CD4-positive, CD25-positive, alpha-beta regulatory T cell (primary cell): ENCODE measurements around the gene SARNP. TPM values are rescaled to one million over a fixed set of nuclear protein-coding genes. Genes with fewer than 3 reads are reported as not detected.

Experiments
- ATAC-seq, 2 donors: fragments of 150-1000 bp; cut with Tn5 transposase; one replicate each; pipeline ENCODE4 v1.10.0; 2021; ENCODE audit warnings: low read depth in 2 of 2, moderate number of reproducible peaks in 2 of 2, moderate library complexity in 1 of 2
- DNase-seq, 3 donors: peaks; one replicate each; pipeline versions ENCODE4 v3.0.0 to v3.0.0-alpha.2; 2012 to 2022; ENCODE audit warnings: mixed read lengths in 1 of 3
- H3K27ac ChIP-seq: one replicate; pipeline ENCODE4 v1.7.0; 2013; ENCODE audit warnings: mild to moderate bottlenecking, low read length; ENCODE audit not compliant: insufficient read depth, poor library complexity, severe bottlenecking
- H3K27me3 ChIP-seq: one replicate; pipeline ENCODE4 v1.7.0; 2013; ENCODE audit warnings: low read length; ENCODE audit not compliant: control insufficient read depth, insufficient read depth
- H3K36me3 ChIP-seq: one replicate; pipeline ENCODE4 v1.7.0; 2013; ENCODE audit warnings: mild to moderate bottlenecking, low read length, moderate library complexity; ENCODE audit not compliant: control insufficient read depth, insufficient read depth
- H3K4me1 ChIP-seq: 2 replicates; pipeline ENCODE4 v1.7.0; 2013; ENCODE audit warnings: mild to moderate bottlenecking, low read length; ENCODE audit not compliant: insufficient read depth, control insufficient read depth, poor library complexity, severe bottlenecking
- H3K4me3 ChIP-seq: one replicate; pipeline ENCODE4 v1.7.0; 2013; ENCODE audit warnings: low read depth, mild to moderate bottlenecking, low read length, moderate library complexity
- H3K9me3 ChIP-seq, 2 experiments: 1 replicate in 1 of 2; 2 replicates in 1 of 2; pipeline ENCODE4 v1.7.0; 2013; ENCODE audit warnings: low read length in 2 of 2, mild to moderate bottlenecking in 1 of 2, moderate library complexity in 1 of 2; ENCODE audit not compliant: control insufficient read depth in 2 of 2
- H3K27ac Mint-ChIP-seq, 3 donors: one replicate each; pipeline ENCODE4 v1.8.0; 2020 to 2022; ENCODE audit warnings: mild to moderate bottlenecking in 3 of 3, mixed read lengths in 3 of 3, moderate library complexity in 2 of 3
- H3K27me3 Mint-ChIP-seq: one replicate; pipeline ENCODE4 v1.8.0; 2022; ENCODE audit warnings: mild to moderate bottlenecking, mixed read lengths
- H3K36me3 Mint-ChIP-seq: one replicate; pipeline ENCODE4 v1.8.0; 2020; ENCODE audit warnings: mixed read lengths
- H3K4me1 Mint-ChIP-seq, 4 donors: one replicate each; pipeline ENCODE4 v1.8.0; 2020 to 2022; ENCODE audit warnings: mixed read lengths in 4 of 4, mild to moderate bottlenecking in 1 of 4
- H3K4me3 Mint-ChIP-seq, 4 donors: one replicate each; pipeline ENCODE4 v1.8.0; 2020 to 2022; ENCODE audit warnings: mild to moderate bottlenecking in 4 of 4, mixed read lengths in 4 of 4, moderate library complexity in 3 of 4
- H3K9me3 Mint-ChIP-seq, 7 donors: one replicate each; pipeline ENCODE4 v1.8.0; 2020 to 2022; ENCODE audit warnings: mixed read lengths in 7 of 7, mild to moderate bottlenecking in 3 of 7, moderate library complexity in 2 of 7
- polyA plus RNA-seq, 4 donors: library from polyadenylated mRNA; unstranded; fragments of 300-500 nt; fragmentation: Illumina TruSeq; gene quantifications; one replicate each; pipeline ENCODE4 v1.2.3, GENCODE V29; 2021
- total RNA-seq: library from RNA; stranded (reverse); gene quantifications from one replicate; pipeline ENCODE4 v1.2.3, GENCODE V29; 2022

Gene SARNP
- total and polyA plus RNA-seq, 5 donors from 2014 or later: 49.3 to 159 (median 123) TPM

DNA sequence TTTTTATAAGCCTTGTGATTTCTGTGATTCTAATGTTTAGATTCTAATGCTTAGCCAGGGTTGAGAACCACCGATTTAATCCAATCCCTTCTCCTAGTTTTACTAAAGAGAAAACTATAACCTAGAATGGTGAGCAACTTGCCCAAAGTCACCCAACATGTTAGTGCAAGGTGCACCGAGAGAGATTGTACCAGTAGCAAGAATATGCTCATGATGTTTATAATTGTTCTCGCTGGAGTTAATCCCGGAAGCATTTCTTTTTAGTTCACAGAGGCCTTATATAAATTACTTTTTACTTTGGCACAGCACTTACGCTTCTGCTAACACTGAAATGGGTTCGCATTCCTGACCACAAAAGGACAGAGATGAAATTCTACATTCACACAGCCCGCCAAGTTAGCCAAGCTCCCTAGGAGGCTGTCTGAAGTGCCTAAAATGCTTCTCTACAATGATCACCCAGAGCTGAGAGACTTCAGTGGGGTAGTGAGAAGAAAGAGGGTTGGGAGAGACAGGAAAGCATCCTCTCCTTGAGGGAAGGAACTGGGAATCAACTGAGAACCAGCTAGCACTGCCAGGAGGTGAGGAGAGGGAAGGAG is 102.3 kb downstream of the SARNP start:
- Mint-ChIP-seq H3K9me3 (peaks cover 0 to 3% (median 0%) of the 10 kb centered on the region in 7 donors), H3K4me1 (peaks cover 8 to 41% (median 25%) of the 10 kb centered on the region in 4 donors)

DNA sequence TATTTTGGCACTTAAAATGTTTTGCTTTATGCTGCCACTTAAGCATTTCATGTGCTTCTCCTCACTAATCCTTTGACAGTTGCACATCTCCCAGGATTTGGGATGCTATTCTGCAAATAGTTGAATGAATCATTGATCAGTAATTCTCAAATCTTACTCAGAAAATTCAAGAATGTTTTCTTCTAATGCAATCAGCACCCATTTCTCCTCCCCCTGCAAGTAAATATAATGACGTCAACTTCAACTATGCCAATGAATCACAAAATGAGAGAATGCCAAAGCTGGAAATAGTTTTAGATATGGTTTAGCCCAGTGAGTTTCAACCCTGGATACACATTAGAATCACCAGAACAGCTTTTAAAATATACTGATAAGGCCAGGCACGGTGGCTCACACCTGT is 103.8 kb downstream of the SARNP start:
- Mint-ChIP-seq H3K36me3 (peaks cover 7% of the 10 kb centered on the region), H3K27me3 (peaks cover 27% of the 10 kb centered on the region), H3K27ac (no peak overlapping the region), H3K9me3 (peaks cover 0 to 3% (median 0%) of the 10 kb centered on the region in 7 donors), H3K4me1 (peaks cover 8 to 40% (median 29%) of the 10 kb centered on the region in 4 donors), H3K4me3 (peak overlapping the region in 2 of 4 donors; percentile 23 to 86)
- Histone ChIP-seq H3K4me1 (peaks cover 39% of the 10 kb centered on the region), H3K27me3 (peaks cover 5% of the 10 kb centered on the region), H3K36me3 (peaks cover 2% of the 10 kb centered on the region), H3K9me3 (no peaks in the 10 kb centered on the region), H3K27ac (no peak overlapping the region), H3K4me3 (no peak overlapping the region)
- ATAC-seq (no peak), DNase-seq (no peak)

More for the DNA sequence above, 102.3 kb downstream of the SARNP start:
- Mint-ChIP-seq H3K27me3 (peaks cover 12% of the 10 kb centered on the region), H3K4me3 (peak overlapping the region; percentile 95 to 98 (median 96)), H3K36me3 (peaks cover 7% of the 10 kb centered on the region), H3K27ac (peak overlapping the region in 2 of 3 donors; percentile 97 to 98)
- peaks cover 37% of the 10 kb centered on the region for H3K4me1 ChIP-seq
- H3K36me3 ChIP-seq: peaks cover 18% of the 10 kb centered on the region
- no peaks in the 10 kb centered on the region for H3K9me3 ChIP-seq
- H3K4me3 ChIP-seq: peak overlapping the region; percentile 80
- H3K27ac ChIP-seq: peak overlapping the region; percentile 95
- DNase-seq: no peak
- no peaks in the 10 kb centered on the region for H3K27me3 ChIP-seq
- no peak for ATAC-seq

DNA sequence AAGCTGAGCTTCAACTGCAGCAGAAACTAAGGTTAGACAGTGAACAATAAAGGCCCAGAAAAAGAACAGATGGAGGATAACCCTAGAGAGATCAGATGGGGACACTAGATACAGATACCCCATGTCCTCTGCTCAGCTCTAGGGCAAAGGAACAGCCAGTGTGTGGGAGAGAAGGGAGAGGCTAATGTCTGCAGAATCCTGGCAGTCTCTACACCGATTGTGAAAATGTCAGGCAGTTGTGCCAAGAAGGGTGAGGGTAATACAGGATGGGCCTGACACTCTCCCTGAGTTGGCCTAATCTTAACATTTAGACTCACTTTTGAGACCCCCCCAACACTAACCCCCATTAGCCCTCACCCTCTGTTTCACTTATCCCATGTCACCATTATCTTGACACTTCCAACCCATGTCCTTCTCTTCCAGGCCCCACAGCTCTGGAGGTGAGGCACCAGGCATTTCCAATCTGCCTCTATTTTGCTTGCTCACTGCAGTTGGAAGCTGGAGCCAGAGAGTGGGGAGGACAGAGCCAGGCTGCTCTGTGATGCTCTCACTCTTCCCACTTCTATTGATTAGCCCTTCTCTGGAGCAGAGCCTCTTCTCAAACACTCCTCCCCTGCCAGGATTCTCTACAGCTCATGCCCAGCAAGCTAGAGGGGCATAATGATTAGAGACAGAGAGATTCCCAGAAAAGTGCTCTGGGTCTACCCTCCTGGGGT is 104.7 kb downstream of the SARNP start:
- H3K27ac Mint-ChIP-seq: no peak overlapping the region
- peaks cover 7% of the 10 kb centered on the region for H3K27me3 ChIP-seq
- peaks cover 39% of the 10 kb centered on the region for H3K4me1 ChIP-seq
- H3K4me1 Mint-ChIP-seq: peaks cover 8 to 40% (median 28%) of the 10 kb centered on the region in 4 donors
- H3K9me3 Mint-ChIP-seq: peaks cover 0 to 3% (median 0%) of the 10 kb centered on the region in 7 donors
- DNase-seq: no peak
- H3K27me3 Mint-ChIP-seq: peaks cover 35% of the 10 kb centered on the region
- peak overlapping the region in 1 of 4 donors; percentile 86 for H3K4me3 Mint-ChIP-seq
- no peaks in the 10 kb centered on the region for H3K36me3 ChIP-seq
- ATAC-seq: no peak
- peaks cover 4% of the 10 kb centered on the region for H3K36me3 Mint-ChIP-seq
- no peak overlapping the region for H3K27ac ChIP-seq
- no peaks in the 10 kb centered on the region for H3K9me3 ChIP-seq
- no peak overlapping the region for H3K4me3 ChIP-seq

DNA sequence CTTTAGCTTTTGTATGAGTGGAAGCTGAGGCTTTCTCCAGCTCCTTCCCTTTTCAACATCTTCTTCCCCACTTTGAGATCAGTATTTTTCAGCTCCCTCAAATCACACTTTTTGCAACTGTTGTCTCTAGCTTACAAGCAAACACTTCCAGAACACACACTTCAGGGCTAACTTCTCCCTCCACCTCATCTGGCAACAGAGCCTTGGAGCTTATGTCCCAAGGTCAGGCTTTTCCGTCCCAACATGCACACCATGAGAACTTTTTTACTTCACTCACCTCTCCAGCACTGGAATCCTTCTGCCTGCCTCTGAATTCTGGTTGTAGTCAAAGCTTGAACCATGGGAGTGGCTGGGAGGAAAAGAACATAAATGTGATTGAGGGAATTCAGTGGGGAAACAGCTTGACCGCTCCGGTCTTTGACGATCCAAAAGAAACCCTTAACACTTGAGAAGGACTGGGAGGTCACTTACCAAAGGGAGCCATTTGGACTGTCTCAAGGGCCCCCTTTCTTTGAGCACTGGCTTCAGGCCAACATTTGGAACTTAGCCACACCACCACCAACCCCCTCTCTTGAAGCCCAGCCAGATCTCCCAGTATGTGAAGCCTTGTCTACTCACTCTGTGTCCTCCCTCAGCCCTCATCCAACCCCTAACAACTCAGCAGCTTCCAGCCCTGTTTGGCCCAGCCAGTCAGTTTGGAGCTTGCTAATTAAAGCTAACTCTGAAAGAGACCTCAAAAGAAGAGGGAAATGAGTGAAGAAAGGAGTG is 105.6 kb downstream of the SARNP start:
- no peak overlapping the region for H3K4me3 ChIP-seq
- Mint-ChIP-seq H3K4me1 (peaks cover 8 to 35% (median 21%) of the 10 kb centered on the region in 4 donors), H3K27me3 (peaks cover 41% of the 10 kb centered on the region), H3K9me3 (peaks cover 0 to 3% (median 0%) of the 10 kb centered on the region in 7 donors), H3K4me3 (peak overlapping the region in 2 of 4 donors; percentile 23 to 40), H3K36me3 (peaks cover 4% of the 10 kb centered on the region), H3K27ac (peak overlapping the region in 2 of 3 donors; percentile 64 to 72)
- no peak for DNase-seq
- ATAC-seq: no peak
- no peaks in the 10 kb centered on the region for H3K36me3 ChIP-seq
- peaks cover 9% of the 10 kb centered on the region for H3K27me3 ChIP-seq
- no peak overlapping the region for H3K27ac ChIP-seq
- H3K4me1 ChIP-seq: peaks cover 37% of the 10 kb centered on the region
- H3K9me3 ChIP-seq: no peaks in the 10 kb centered on the region

DNA sequence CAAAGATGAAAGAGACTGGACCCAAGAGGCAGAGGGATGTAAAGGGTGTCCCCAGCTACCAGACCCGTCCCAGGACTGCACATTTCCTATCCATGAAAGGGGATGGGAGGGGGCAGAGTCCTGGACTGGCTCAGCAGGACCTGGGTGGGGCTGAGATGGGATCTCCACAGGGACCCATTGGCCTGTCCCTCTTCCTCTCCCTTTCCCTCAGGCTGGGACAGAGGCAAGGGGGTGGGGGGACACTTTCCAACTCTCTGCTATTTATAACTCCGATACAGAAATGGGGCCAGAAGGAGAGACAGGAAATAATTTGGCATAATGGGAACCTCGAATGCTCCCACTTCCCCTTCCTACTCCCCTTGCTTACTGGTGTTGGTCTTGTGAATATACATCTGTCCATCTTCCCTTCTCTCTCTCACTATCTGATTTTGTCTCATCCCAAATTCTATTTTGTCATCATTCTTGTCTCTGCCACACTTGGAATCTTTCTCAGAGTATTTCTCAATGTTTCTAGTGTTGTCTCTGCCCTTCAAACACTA is 108.8 kb downstream of the SARNP start:
- Histone ChIP-seq H3K4me1 (peaks cover 19% of the 10 kb centered on the region), H3K27me3 (peaks cover 14% of the 10 kb centered on the region), H3K27ac (no peak overlapping the region), H3K9me3 (no peaks in the 10 kb centered on the region), H3K4me3 (peak overlapping the region; percentile 69), H3K36me3 (no peaks in the 10 kb centered on the region)
- Mint-ChIP-seq H3K4me3 (peak overlapping the region; percentile 77 to 93 (median 88)), H3K9me3 (peaks cover 0 to 3% (median 0%) of the 10 kb centered on the region in 7 donors), H3K36me3 (no peaks in the 10 kb centered on the region), H3K4me1 (peaks cover 0 to 20% (median 10%) of the 10 kb centered on the region in 4 donors), H3K27ac (peak overlapping the region in 1 of 3 donors; percentile 85), H3K27me3 (peaks cover 62% of the 10 kb centered on the region)
- ATAC-seq (no peak), DNase-seq (no peak)

DNA sequence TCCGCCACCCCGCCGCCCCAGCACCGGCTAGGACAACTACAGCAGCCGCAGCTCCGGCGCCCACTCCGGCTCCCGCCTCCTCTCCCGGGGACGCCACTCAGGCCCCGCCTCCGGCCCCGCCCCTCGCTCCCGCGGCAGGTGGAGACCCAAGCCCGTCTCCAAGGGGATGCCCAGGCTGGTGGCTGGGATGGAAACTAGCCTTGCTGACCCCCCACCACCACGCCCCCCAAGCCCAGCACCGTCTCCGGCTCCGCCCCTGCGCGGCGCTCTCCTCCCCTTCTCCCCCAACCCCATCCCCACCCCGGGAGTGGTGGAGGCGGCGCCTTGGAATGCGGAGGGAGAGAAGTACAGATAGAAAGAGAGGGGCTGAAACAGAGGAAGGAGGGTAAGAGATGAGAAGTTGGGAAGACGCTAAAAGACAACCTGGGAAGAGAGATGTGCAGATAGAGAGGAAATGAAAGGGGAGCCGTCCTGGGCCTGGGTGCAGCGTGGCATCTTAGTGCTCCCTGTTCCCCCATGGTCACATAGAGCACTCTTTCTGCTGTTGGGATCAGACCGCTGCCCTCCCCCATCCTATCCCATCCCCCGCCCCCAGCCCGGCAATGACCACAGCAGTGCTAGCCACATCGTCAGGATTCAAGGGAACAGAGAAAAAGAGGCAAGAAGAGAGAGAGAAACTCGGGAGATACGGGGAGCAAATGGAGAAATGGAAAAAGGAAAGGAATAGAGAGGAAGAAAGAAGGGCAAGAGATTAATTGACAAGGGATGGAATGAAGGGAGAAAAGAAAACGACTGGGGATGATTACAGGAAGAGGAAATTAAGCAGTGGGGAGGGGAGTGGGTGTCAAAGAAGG is 109.5 kb downstream of the SARNP start, which contains the start of gene ITGA7:
TSS of gene ITGA7 (minus strand) at position 64 of the 854 bp plus-strand sequence. CDS start 222 bp downstream, outside the sequence.
- no peaks in the 10 kb centered on the region for H3K36me3 Mint-ChIP-seq
- peaks cover 19% of the 10 kb centered on the region for H3K4me1 ChIP-seq
- peaks cover 63% of the 10 kb centered on the region for H3K27me3 Mint-ChIP-seq
- no peaks in the 10 kb centered on the region for H3K36me3 ChIP-seq
- peak within 1 kb of the TSS; percentile 77 to 93 (median 88) for H3K4me3 Mint-ChIP-seq
- H3K4me3 ChIP-seq: peak within 1 kb of the TSS; percentile 69
- ATAC-seq (peak; percentile 46 to 54), DNase-seq (peak in 2 of 3 donors; percentile 32 to 65)
- peaks cover 0 to 3% (median 0%) of the 10 kb centered on the region in 7 donors for H3K9me3 Mint-ChIP-seq
- peaks cover 14% of the 10 kb centered on the region for H3K27me3 ChIP-seq
- H3K4me1 Mint-ChIP-seq: peaks cover 0 to 20% (median 10%) of the 10 kb centered on the region in 4 donors
- no peaks in the 10 kb centered on the region for H3K9me3 ChIP-seq
- no peak within 1 kb of the TSS for H3K27ac ChIP-seq
- H3K27ac Mint-ChIP-seq: peak within 1 kb of the TSS in 1 of 3 donors; percentile 48
